Heart left ventricle (tissue), 13 donors: Measurements from ENCODE around the gene QRICH1.

Experiments
- POLR2A ChIP-seq, 2 donors: fragments of 450-650 bp; IDR thresholded peaks; one replicate each; pipeline ENCODE4 v1.6.1; 2017; ENCODE audit warnings: antibody characterized with exemption in 2 of 2, mild to moderate bottlenecking in 2 of 2, moderate library complexity in 2 of 2
- TF ChIP-seq, protein P1 (sequence below), 12 donors: fragments of 200-600 bp; sonication (generic) in 4 of 12; IDR thresholded peaks; one replicate each; pipeline versions ENCODE4 v1.5.0 to v1.8.0; 2018 to 2022; ENCODE audit warnings: antibody characterized with exemption in 12 of 12, mild to moderate bottlenecking in 5 of 12
- donor health status: ischemic (EF 13 %, LVEDD 7.1; RV severe dilation, severe dysfunction).
- donor health status: DM: no; HTN: yes; CAD: no.
- donor health status: DM: no; HTN: no; CAD: no.
- donor health status: ischemic (EF 25% LVEDD 6.9; RV normal size, moderate dysfunction).
- donor health status: ischemic (EF 25% LVEDD 5.7; RV mildly dilated, moderate dysfunction).
- donor health status: ischemic (EF 35%, LVEDD 5.7; RV mildly dilated, moderate dysfunction).
- donor health status: nonischemic (EF 11% LVEDD 7.7; RV severe dilation, severe dysfunction).
- donor health status: DM: yes; HTN: yes; CAD: no.
- donor health status: PGD.
- donor health status: ischemic (EF 29% LVEDD 5.4; RV normal size, mild dysfunction).
- donor health status: nonischemic (EF 23%, LVEDD 6.1; RV moderate dilation, normal function).

DNA sequence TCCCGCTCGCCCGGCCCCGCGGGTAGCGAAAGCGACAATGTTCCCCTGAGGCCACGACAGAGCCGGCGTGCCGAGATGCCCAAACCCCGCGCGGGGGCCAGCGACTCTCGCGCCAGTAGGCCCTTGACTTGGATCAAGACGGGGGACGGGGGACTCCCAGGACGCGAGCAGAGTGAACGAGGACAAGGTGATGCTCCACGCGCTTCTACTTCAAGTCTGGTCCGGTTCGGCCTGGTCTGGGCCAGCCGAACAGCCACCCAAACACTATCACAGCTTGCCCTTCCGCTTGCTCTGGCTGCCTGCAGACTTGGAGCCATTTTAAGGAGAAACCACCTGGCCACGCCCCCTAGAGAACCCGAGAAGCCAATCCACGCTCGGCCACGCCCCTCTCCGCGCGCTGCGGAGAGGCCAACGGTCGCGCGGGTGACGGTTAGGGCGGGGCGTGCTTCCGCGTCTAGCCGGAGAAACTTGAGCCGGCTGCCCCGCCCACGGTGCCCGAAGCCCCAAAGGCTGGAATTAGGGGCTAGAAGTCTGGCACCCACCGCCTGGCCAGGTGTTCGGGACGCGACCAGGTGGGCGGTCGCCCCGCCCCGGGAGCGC lies 72.6 kb downstream of the QRICH1 start:
- TF ChIP-seq, protein P1, sequence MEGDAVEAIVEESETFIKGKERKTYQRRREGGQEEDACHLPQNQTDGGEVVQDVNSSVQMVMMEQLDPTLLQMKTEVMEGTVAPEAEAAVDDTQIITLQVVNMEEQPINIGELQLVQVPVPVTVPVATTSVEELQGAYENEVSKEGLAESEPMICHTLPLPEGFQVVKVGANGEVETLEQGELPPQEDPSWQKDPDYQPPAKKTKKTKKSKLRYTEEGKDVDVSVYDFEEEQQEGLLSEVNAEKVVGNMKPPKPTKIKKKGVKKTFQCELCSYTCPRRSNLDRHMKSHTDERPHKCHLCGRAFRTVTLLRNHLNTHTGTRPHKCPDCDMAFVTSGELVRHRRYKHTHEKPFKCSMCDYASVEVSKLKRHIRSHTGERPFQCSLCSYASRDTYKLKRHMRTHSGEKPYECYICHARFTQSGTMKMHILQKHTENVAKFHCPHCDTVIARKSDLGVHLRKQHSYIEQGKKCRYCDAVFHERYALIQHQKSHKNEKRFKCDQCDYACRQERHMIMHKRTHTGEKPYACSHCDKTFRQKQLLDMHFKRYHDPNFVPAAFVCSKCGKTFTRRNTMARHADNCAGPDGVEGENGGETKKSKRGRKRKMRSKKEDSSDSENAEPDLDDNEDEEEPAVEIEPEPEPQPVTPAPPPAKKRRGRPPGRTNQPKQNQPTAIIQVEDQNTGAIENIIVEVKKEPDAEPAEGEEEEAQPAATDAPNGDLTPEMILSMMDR (IDR thresholded peaks at IDR 0.05): no peak
- peak; percentile 98 to 99 for TF ChIP-seq POLR2A (IDR thresholded peaks at IDR 0.05)
